Caco-2 (cell line): Measurements from ENCODE around the gene VCX3A. TPM values are rescaled to one million over a fixed set of nuclear protein-coding genes. Genes with fewer than 3 reads are reported as not detected.

Experiments
- BruUV-seq: library from RNA; stranded (reverse); fragments of 400-500 nt; replicated peaks from 2 replicates; lab custom pipeline; 2021; lab: Mats Ljungman, UMichigan
- CTCF ChIA-PET: fragments of 300-600 bp; sonication (Branson Sonifier 250); formaldehyde crosslinking; loops from one replicate; lab custom pipeline; 2022; ENCODE audit warnings: antibody characterized with exemption; lab: Charles Lee
- POLR2A ChIA-PET: fragments of 300-600 bp; sonication (Branson Sonifier 250); formaldehyde crosslinking; loops from one replicate; lab custom pipeline; 2022; ENCODE audit warnings: antibody characterized with exemption; lab: Charles Lee
- DNase-seq, 2 experiments: peaks; one replicate each; pipeline versions ENCODE4 v3.0.0 to v3.0.0-alpha.2; 2020 to 2022
- H3K27me3 ChIP-seq: replicated peaks from 2 replicates; pipeline ENCODE4 v1.6.0; 2011; ENCODE audit warnings: low read length; ENCODE audit not compliant: control insufficient read depth, insufficient read depth
- H3K36me3 ChIP-seq: 2 replicates; pipeline ENCODE4 v1.5.1; 2011; ENCODE audit warnings: low read length; ENCODE audit not compliant: control insufficient read depth, insufficient read depth
- H3K4me1 ChIP-seq: fragments of 250-450 bp; sonication (Bioruptor Pico); 2 replicates; pipeline ENCODE4 v1.5.1; 2020; ENCODE audit warnings: mild to moderate bottlenecking
- H3K4me3 ChIP-seq: 2 replicates; pipeline ENCODE4 v1.5.1; 2011; ENCODE audit warnings: low read depth, mild to moderate bottlenecking, control low read depth, low read length
- H3K9me3 ChIP-seq: fragments of 250-450 bp; sonication (Bioruptor Pico); 2 replicates; pipeline ENCODE4 v1.5.1; 2020; ENCODE audit warnings: mild to moderate bottlenecking, moderate library complexity
- H3K27ac Mint-ChIP-seq: one replicate; pipeline ENCODE4 v1.8.0; 2022; ENCODE audit warnings: mixed read lengths; ENCODE audit not compliant: unreplicated experiment
- H3K27me3 Mint-ChIP-seq: one replicate; pipeline ENCODE4 v1.8.0; 2022; ENCODE audit warnings: mixed read lengths; ENCODE audit not compliant: insufficient read depth, unreplicated experiment
- H3K36me3 Mint-ChIP-seq: one replicate; pipeline ENCODE4 v1.8.0; 2022; ENCODE audit warnings: mild to moderate bottlenecking, mixed read lengths; ENCODE audit not compliant: insufficient read depth, unreplicated experiment
- H3K4me1 Mint-ChIP-seq: one replicate; pipeline ENCODE4 v1.8.0; 2022; ENCODE audit warnings: low read depth, mixed read lengths; ENCODE audit not compliant: unreplicated experiment
- H3K4me3 Mint-ChIP-seq: one replicate; pipeline ENCODE4 v1.8.0; 2022; ENCODE audit warnings: mild to moderate bottlenecking, moderate library complexity, mixed read lengths; ENCODE audit not compliant: unreplicated experiment
- H3K9me3 Mint-ChIP-seq: one replicate; pipeline ENCODE4 v1.8.0; 2022; ENCODE audit warnings: mixed read lengths; ENCODE audit not compliant: unreplicated experiment
- intact Hi-C: fragments of 100-400 bp; cut with micrococcal nuclease; formaldehyde crosslinking; loops from one replicate; pipeline ENCODE4 v1.10.0; 2022; ENCODE audit not compliant: unreplicated experiment
- total RNA-seq: library from RNA; stranded (reverse); gene quantifications from 2 replicates; pipeline ENCODE4 v1.2.3, GENCODE V29; 2022
- TF ChIP-seq, protein P1 (sequence below), 2 experiments: fragments of 200-600 bp in 1 of 2; IDR thresholded peaks; 1 replicate in 1 of 2; 2 replicates in 1 of 2; pipeline versions ENCODE4 v1.5.1 to v1.8.0; 2011 to 2022; ENCODE audit warnings: antibody characterized with exemption in 1 of 2, control low read depth in 1 of 2, inconsistent platforms in 1 of 2, low read depth in 1 of 2, low read length in 1 of 2, mild to moderate bottlenecking in 1 of 2, moderate library complexity in 1 of 2; ENCODE audit not compliant: insufficient read depth in 1 of 2, severe bottlenecking in 1 of 2, unreplicated experiment in 1 of 2

VCX3A gene
- total RNA-seq, 1 experiment from 2014 or later: not detected

DNA sequence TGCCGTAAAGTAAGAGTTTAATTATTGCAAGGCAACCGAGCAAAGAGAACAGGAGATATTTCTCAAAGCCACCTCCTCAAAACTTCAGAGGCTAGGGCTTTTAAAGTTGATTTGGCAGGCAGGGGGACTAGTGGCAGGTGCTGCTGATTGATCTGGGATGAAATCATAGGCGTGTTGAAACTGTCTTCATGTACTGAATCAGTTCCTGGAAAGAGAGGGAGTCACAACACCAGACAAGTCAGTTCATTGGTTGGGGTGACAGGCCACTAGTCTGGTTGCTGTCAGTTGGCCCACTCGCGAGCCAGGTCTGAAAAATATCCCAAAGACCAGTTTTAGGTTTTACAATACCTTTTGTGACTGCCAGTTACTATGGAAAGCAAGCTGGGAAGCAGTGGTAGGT, 10.8 kb upstream of the VCX3A start:
- Histone ChIP-seq H3K4me3 (no peak overlapping the region), H3K27me3 (no peaks in the 10 kb centered on the region), H3K9me3 (no peaks in the 10 kb centered on the region), H3K36me3 (no peaks in the 10 kb centered on the region), H3K4me1 (no peaks in the 10 kb centered on the region)
- ChIA-PET POLR2A (no interaction called here), CTCF (no interaction called here)
- no peaks in the 10 kb centered on the region for H3K4me1 Mint-ChIP-seq
- H3K36me3 Mint-ChIP-seq: no peaks in the 10 kb centered on the region
- intact Hi-C loops: no loop called here
- no peaks in the 10 kb centered on the region for H3K27me3 Mint-ChIP-seq
- no peaks in the 10 kb centered on the region for H3K9me3 Mint-ChIP-seq
- H3K4me3 Mint-ChIP-seq: no peak overlapping the region
- DNase-seq: no peak
- H3K27ac Mint-ChIP-seq: no peak overlapping the region
- TF ChIP-seq, protein P1, sequence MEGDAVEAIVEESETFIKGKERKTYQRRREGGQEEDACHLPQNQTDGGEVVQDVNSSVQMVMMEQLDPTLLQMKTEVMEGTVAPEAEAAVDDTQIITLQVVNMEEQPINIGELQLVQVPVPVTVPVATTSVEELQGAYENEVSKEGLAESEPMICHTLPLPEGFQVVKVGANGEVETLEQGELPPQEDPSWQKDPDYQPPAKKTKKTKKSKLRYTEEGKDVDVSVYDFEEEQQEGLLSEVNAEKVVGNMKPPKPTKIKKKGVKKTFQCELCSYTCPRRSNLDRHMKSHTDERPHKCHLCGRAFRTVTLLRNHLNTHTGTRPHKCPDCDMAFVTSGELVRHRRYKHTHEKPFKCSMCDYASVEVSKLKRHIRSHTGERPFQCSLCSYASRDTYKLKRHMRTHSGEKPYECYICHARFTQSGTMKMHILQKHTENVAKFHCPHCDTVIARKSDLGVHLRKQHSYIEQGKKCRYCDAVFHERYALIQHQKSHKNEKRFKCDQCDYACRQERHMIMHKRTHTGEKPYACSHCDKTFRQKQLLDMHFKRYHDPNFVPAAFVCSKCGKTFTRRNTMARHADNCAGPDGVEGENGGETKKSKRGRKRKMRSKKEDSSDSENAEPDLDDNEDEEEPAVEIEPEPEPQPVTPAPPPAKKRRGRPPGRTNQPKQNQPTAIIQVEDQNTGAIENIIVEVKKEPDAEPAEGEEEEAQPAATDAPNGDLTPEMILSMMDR (IDR thresholded peaks at IDR 0.05; ENCODE audit: insufficient read depth in 1 of 2, low read depth in 1 of 2, low read length in 1 of 2, severe bottlenecking in 1 of 2, unreplicated experiment in 1 of 2): no peak
- BruUV-seq: no TSS peak

DNA sequence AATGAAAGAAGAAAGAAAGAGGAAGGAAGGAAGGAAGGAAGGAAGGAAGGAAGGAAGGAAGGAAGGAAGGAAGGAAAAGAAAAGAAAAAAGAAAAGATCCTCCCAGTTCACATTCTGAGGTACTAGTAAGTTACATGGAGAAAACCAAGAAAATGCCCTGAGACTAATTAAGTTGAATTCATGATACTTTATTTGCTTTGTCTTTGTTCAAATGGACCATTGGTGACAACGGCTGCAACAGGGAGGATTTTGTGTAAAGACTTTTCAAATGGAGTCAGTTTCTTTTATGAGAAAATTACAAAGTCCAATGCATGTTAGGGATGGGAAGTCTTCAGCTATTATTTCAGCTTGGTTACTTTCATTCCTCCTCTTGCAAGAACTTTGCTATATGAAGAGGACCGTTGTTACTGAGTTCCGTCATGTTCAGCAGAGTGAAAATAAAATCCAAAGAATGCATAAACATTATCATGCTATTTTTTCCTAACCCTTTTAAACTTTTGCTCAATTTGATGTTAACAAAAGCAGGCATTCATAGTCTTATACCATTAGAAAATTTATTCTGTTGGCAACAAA, 8.3 kb downstream of the VCX3A start:
- Mint-ChIP-seq H3K27ac (no peak overlapping the region), H3K4me3 (no peak overlapping the region), H3K9me3 (peaks cover 11% of the 10 kb centered on the region), H3K27me3 (peaks cover 5% of the 10 kb centered on the region), H3K4me1 (no peaks in the 10 kb centered on the region), H3K36me3 (no peaks in the 10 kb centered on the region)
- BruUV-seq: no TSS peak
- intact Hi-C loops: no loop called here
- CTCF ChIA-PET: no interaction called here
- Histone ChIP-seq H3K9me3 (no peaks in the 10 kb centered on the region), H3K4me3 (no peak overlapping the region), H3K36me3 (no peaks in the 10 kb centered on the region), H3K27me3 (no peaks in the 10 kb centered on the region), H3K4me1 (no peaks in the 10 kb centered on the region)
- POLR2A ChIA-PET: no interaction called here
- no peak for DNase-seq
- TF ChIP-seq, protein P1 (IDR thresholded peaks at IDR 0.05; ENCODE audit: insufficient read depth in 1 of 2, low read depth in 1 of 2, low read length in 1 of 2, severe bottlenecking in 1 of 2, unreplicated experiment in 1 of 2): no peak

DNA sequence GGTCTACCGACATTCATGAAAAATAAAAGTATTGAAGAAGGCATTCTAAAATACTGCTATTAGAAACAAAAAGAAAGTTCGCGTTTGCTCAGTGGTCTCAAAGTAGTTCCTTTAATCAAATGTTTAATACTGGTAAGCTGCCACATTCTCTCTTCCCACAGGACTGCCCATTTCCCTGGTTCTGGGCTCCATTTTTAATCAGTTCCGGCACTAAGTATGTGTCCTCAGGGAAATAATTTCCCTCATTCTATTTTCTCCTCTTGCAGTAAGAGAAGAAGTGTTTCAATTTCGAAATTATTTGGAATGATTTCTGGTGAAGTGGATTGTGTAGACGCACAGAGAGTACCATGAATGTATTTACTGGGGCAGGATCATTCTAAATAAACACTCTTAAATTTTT, 17.5 kb downstream of the VCX3A start:
- H3K9me3 ChIP-seq: no peaks in the 10 kb centered on the region
- no peak for DNase-seq
- ChIA-PET POLR2A (no interaction called here), CTCF (no interaction called here)
- H3K36me3 ChIP-seq: no peaks in the 10 kb centered on the region
- H3K4me1 Mint-ChIP-seq: no peaks in the 10 kb centered on the region
- no peaks in the 10 kb centered on the region for H3K27me3 Mint-ChIP-seq
- no peak overlapping the region for H3K4me3 Mint-ChIP-seq
- no peak overlapping the region for H3K4me3 ChIP-seq
- H3K27ac Mint-ChIP-seq: no peak overlapping the region
- TF ChIP-seq, protein P1 (IDR thresholded peaks at IDR 0.05; ENCODE audit: insufficient read depth in 1 of 2, low read depth in 1 of 2, low read length in 1 of 2, severe bottlenecking in 1 of 2, unreplicated experiment in 1 of 2): no peak
- no peaks in the 10 kb centered on the region for H3K4me1 ChIP-seq
- no peaks in the 10 kb centered on the region for H3K36me3 Mint-ChIP-seq
- intact Hi-C loops: no loop called here
- BruUV-seq: no TSS peak
- H3K9me3 Mint-ChIP-seq: no peaks in the 10 kb centered on the region
- H3K27me3 ChIP-seq: no peaks in the 10 kb centered on the region
